ENCODE results near the gene KAT6B.

Gene KAT6B

GRCh38 chr10:74949843-74950765 lies 123.7 kb downstream of the KAT6B start:
- no peak for DNase-seq (ENCODE audit: low read depth in 2 of 2)

- DNase-seq (ENCODE audit: low read depth in 2 of 2) = no peak
These were observed 126.8 kb downstream of the KAT6B start for GRCh38 chr10:74953214-74953613.

GRCh38 chr10:74955796-74956195 lies 129.4 kb downstream of the KAT6B start:
- DNase-seq (ENCODE audit: low read depth in 2 of 2) = no peak

GRCh38 chr10:74956555-74957111 lies 130.2 kb downstream of the KAT6B start:
- DNase-seq (ENCODE audit: low read depth in 2 of 2) = no peak

GRCh38 chr10:74957285-74957961 lies 131.0 kb downstream of the KAT6B start:
- no peak for DNase-seq (ENCODE audit: low read depth in 2 of 2)

- DNase-seq (ENCODE audit: low read depth in 2 of 2) = no peak
These were observed 131.9 kb downstream of the KAT6B start for GRCh38 chr10:74958316-74958715.

GRCh38 chr10:74960670-74961069 lies 134.3 kb downstream of the KAT6B start:
- DNase-seq (ENCODE audit: low read depth in 2 of 2) = no peak

GRCh38 chr10:74962517-74962916 lies 136.1 kb downstream of the KAT6B start:
- no peak for DNase-seq (ENCODE audit: low read depth in 2 of 2)

GRCh38 chr10:74963549-74963948 lies 137.1 kb downstream of the KAT6B start:
- no peak for DNase-seq (ENCODE audit: low read depth in 2 of 2)

GRCh38 chr10:74967911-74968666 lies 141.7 kb downstream of the KAT6B start:
- no peak for DNase-seq (ENCODE audit: low read depth in 2 of 2)

- no peak for DNase-seq (ENCODE audit: low read depth in 2 of 2)
These were observed 142.3 kb downstream of the KAT6B start for GRCh38 chr10:74968667-74969061.

GRCh38 chr10:74969093-74969492 lies 142.7 kb downstream of the KAT6B start:
- no peak for DNase-seq (ENCODE audit: low read depth in 2 of 2)

GRCh38 chr10:74969530-74969929 lies 143.1 kb downstream of the KAT6B start:
- no peak for DNase-seq (ENCODE audit: low read depth in 2 of 2)

GRCh38 chr10:74973741-74974392 lies 147.5 kb downstream of the KAT6B start:
- DNase-seq (ENCODE audit: low read depth in 2 of 2) = no peak

GRCh38 chr10:74975758-74976157 lies 149.4 kb downstream of the KAT6B start:
- no peak for DNase-seq (ENCODE audit: low read depth in 2 of 2)

- no peak for DNase-seq (ENCODE audit: low read depth in 2 of 2)
These were observed 150.2 kb downstream of the KAT6B start for GRCh38 chr10:74976565-74976964.

GRCh38 chr10:74977072-74977471 lies 150.7 kb downstream of the KAT6B start:
- DNase-seq (ENCODE audit: low read depth in 2 of 2) = no peak

- DNase-seq (ENCODE audit: low read depth in 2 of 2) = peak in 1 of 2 donors; percentile 24
These were observed 151.8 kb downstream of the KAT6B start for GRCh38 chr10:74977913-74978847.

GRCh38 chr10:74981831-74982633 lies 155.6 kb downstream of the KAT6B start:
- no peak for DNase-seq (ENCODE audit: low read depth in 2 of 2)

GRCh38 chr10:74982634-74982982 lies 156.2 kb downstream of the KAT6B start:
- no peak for DNase-seq (ENCODE audit: low read depth in 2 of 2)
